GM23338 (cell line): ENCODE measurements around the gene NPC2. TPM values are rescaled to one million over a fixed set of nuclear protein-coding genes. Genes with fewer than 3 reads are reported as not detected.

Source experiments
- ATAC-seq: fragments of 200-7000 bp; cut with Tn5 transposase; 3 replicates; pipeline ENCODE4 v1.9.1; 2020
- DNase-seq: peaks from one replicate; pipeline ENCODE4 v3.0.0-alpha.2; 2015; ENCODE audit warnings: low spot score
- H2AFZ ChIP-seq: fragments of 200-600 bp; sonication (generic); 2 replicates; pipeline ENCODE4 v1.8.0; 2016; ENCODE audit warnings: antibody characterized with exemption, mild to moderate bottlenecking, moderate library complexity
- H3F3A ChIP-seq: fragments of 200-600 bp; sonication (generic); replicated peaks from 2 replicates; pipeline ENCODE4 v1.8.0; 2017; ENCODE audit warnings: antibody characterized with exemption, mixed run types, low read depth
- H3K27ac ChIP-seq: fragments of 200-600 bp; sonication (generic); 2 replicates; pipeline ENCODE4 v1.6.1; 2016; ENCODE audit warnings: low read depth
- H3K27me3 ChIP-seq: fragments of 200-600 bp; sonication (generic); 2 replicates; pipeline ENCODE4 v1.8.0; 2016; ENCODE audit warnings: mild to moderate bottlenecking, mixed run types, moderate library complexity; ENCODE audit not compliant: insufficient read depth
- H3K36me3 ChIP-seq: fragments of 200-600 bp; sonication (generic); 2 replicates; pipeline ENCODE4 v1.8.0; 2016; ENCODE audit warnings: mild to moderate bottlenecking; ENCODE audit not compliant: insufficient read depth
- H3K4me1 ChIP-seq: fragments of 200-600 bp; sonication (generic); 2 replicates; pipeline ENCODE4 v1.8.0; 2016; ENCODE audit warnings: mild to moderate bottlenecking, moderate library complexity; ENCODE audit not compliant: insufficient read depth
- H3K4me2 ChIP-seq: fragments of 200-600 bp; sonication (generic); 2 replicates; pipeline ENCODE4 v1.7.1; 2017; ENCODE audit warnings: mixed run types
- H3K4me3 ChIP-seq: fragments of 200-600 bp; sonication (generic); 2 replicates; pipeline ENCODE4 v1.6.1; 2016; ENCODE audit warnings: mixed run types
- H3K79me2 ChIP-seq: fragments of 200-600 bp; sonication (generic); replicated peaks from 2 replicates; pipeline ENCODE4 v1.8.0; 2017; ENCODE audit warnings: mild to moderate bottlenecking; ENCODE audit not compliant: insufficient read depth
- H3K9me2 ChIP-seq: fragments of 200-600 bp; sonication (generic); 2 replicates; pipeline ENCODE4 v1.8.0; 2017; ENCODE audit not compliant: insufficient read depth
- H4K20me1 ChIP-seq: fragments of 200-600 bp; sonication (generic); replicated peaks from 2 replicates; pipeline ENCODE4 v1.8.0; 2017; ENCODE audit warnings: mild to moderate bottlenecking; ENCODE audit not compliant: insufficient read depth
- H3K27ac Mint-ChIP-seq: 2 replicates; pipeline ENCODE4 v1.8.0; 2020; ENCODE audit warnings: inconsistent platforms, mild to moderate bottlenecking, moderate library complexity, mixed read lengths
- H3K27me3 Mint-ChIP-seq: 3 replicates; pipeline ENCODE4 v1.8.0; 2022; ENCODE audit warnings: low read depth, mild to moderate bottlenecking, moderate library complexity, mixed read lengths, inconsistent platforms; ENCODE audit not compliant: insufficient read depth, poor library complexity
- H3K36me3 Mint-ChIP-seq: 3 replicates; pipeline ENCODE4 v1.8.0; 2021; ENCODE audit warnings: low read depth, mild to moderate bottlenecking, inconsistent platforms, moderate library complexity, mixed read lengths
- H3K4me1 Mint-ChIP-seq: 3 replicates; pipeline ENCODE4 v1.8.0; 2020; ENCODE audit warnings: mild to moderate bottlenecking, inconsistent platforms, mixed read lengths
- H3K4me3 Mint-ChIP-seq: 3 replicates; pipeline ENCODE4 v1.8.0; 2021; ENCODE audit warnings: moderate library complexity, mild to moderate bottlenecking, inconsistent platforms, mixed read lengths
- H3K9me3 Mint-ChIP-seq: 3 replicates; pipeline ENCODE4 v1.8.0; 2020; ENCODE audit warnings: moderate library complexity, mild to moderate bottlenecking, inconsistent platforms, mixed read lengths
- CREB1 ChIP-seq: fragments of 250-450 bp; sonication (Bioruptor Pico); IDR thresholded peaks from 2 replicates; pipeline ENCODE4 v1.5.0; 2020; ENCODE audit warnings: low read depth, mild to moderate bottlenecking, moderate library complexity
- ETS1 ChIP-seq: IDR thresholded peaks from 2 replicates; pipeline ENCODE4 v1.6.1; 2016; ENCODE audit warnings: antibody characterized with exemption
- EZH2 ChIP-seq: fragments of 200-600 bp; sonication (generic); IDR thresholded peaks from one replicate; pipeline ENCODE4 v1.8.0; 2017; ENCODE audit warnings: antibody characterized with exemption, mild to moderate bottlenecking, low read depth; ENCODE audit not compliant: unreplicated experiment
- EZH2phosphoT487 ChIP-seq: fragments of 200-600 bp; sonication (generic); IDR thresholded peaks from one replicate; pipeline ENCODE4 v1.8.1; 2018; ENCODE audit warnings: antibody characterized with exemption; ENCODE audit not compliant: unreplicated experiment
- JUNB ChIP-seq: IDR thresholded peaks from one replicate; pipeline ENCODE4 v1.6.1; 2016; ENCODE audit warnings: antibody characterized with exemption; ENCODE audit not compliant: unreplicated experiment
- NANOG ChIP-seq: IDR thresholded peaks from 2 replicates; pipeline ENCODE4 v1.6.1; 2016; ENCODE audit warnings: antibody characterized with exemption, borderline replicate concordance
- STAT1 ChIP-seq: IDR thresholded peaks from one replicate; pipeline ENCODE4 v1.6.1; 2016; ENCODE audit warnings: antibody characterized with exemption; ENCODE audit not compliant: unreplicated experiment
- ZNF114 ChIP-seq: fragments of 250-450 bp; sonication (Bioruptor Pico); IDR thresholded peaks from 2 replicates; pipeline ENCODE4 v1.5.0; 2020; ENCODE audit warnings: mild to moderate bottlenecking, moderate library complexity
- ZNF331 ChIP-seq: fragments of 250-450 bp; sonication (Bioruptor Pico); IDR thresholded peaks from 2 replicates; pipeline ENCODE4 v1.5.0; 2020; ENCODE audit warnings: low read depth, mild to moderate bottlenecking, moderate library complexity
- polyA plus RNA-seq: library from polyadenylated mRNA; unstranded; fragments of >200 nt; fragmentation: Nextera tagmentation; extraction: Ambion mirVana; gene quantifications from 2 replicates; pipeline ENCODE4 v1.2.1, GENCODE V29; 2016
- total RNA-seq: library from RNA; depleted of rRNA; stranded (reverse); fragments of >200 nt; shearing (Covaris generic); gene quantifications from 2 replicates; pipeline ENCODE4 v1.2.3, GENCODE V29; 2014
- TF ChIP-seq, protein P1 (sequence below): IDR thresholded peaks from one replicate; pipeline ENCODE4 v1.6.1; 2018; ENCODE audit warnings: antibody characterized with exemption; ENCODE audit not compliant: unreplicated experiment
- TF ChIP-seq, protein P2 (sequence below), 2 experiments: fragments of 200-600 bp in 1 of 2; sonication (generic) in 1 of 2; conservative IDR thresholded peaks; 2 replicates each; pipeline versions ENCODE4 v1.5.1 to v1.6.1; 2016 to 2017; ENCODE audit warnings: antibody characterized with exemption in 2 of 2, low read depth in 2 of 2, mild to moderate bottlenecking in 2 of 2, moderate library complexity in 1 of 2

Gene NPC2
- total and polyA plus RNA-seq, 2 experiments from 2014 or later, result 287 to 344 TPM

DNA sequence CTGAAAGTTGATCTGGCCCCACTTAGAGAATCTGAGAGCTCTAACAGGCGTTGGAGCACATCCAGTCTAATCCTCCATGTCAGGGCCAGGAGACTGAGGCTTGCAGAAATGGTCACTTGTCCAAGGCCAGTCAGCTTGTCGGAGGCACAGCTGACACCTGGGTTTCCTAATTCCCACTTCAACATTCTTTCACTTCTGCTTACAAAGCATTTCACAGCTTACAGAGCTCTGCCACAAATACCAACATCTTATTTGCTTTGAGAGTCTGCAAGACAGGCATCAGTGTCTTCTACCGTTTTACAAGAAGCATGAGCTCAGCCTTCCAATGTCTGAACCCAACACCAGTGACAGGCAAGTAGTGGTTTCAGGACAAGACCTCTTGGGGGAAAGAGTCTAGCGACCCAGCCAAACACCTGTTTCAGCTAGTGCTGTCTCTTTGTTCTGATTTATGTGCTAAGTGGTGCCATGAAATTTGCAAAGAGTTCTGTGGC, 32.3 kb upstream of the NPC2 start (continued):
- TF ChIP-seq, protein P1, sequence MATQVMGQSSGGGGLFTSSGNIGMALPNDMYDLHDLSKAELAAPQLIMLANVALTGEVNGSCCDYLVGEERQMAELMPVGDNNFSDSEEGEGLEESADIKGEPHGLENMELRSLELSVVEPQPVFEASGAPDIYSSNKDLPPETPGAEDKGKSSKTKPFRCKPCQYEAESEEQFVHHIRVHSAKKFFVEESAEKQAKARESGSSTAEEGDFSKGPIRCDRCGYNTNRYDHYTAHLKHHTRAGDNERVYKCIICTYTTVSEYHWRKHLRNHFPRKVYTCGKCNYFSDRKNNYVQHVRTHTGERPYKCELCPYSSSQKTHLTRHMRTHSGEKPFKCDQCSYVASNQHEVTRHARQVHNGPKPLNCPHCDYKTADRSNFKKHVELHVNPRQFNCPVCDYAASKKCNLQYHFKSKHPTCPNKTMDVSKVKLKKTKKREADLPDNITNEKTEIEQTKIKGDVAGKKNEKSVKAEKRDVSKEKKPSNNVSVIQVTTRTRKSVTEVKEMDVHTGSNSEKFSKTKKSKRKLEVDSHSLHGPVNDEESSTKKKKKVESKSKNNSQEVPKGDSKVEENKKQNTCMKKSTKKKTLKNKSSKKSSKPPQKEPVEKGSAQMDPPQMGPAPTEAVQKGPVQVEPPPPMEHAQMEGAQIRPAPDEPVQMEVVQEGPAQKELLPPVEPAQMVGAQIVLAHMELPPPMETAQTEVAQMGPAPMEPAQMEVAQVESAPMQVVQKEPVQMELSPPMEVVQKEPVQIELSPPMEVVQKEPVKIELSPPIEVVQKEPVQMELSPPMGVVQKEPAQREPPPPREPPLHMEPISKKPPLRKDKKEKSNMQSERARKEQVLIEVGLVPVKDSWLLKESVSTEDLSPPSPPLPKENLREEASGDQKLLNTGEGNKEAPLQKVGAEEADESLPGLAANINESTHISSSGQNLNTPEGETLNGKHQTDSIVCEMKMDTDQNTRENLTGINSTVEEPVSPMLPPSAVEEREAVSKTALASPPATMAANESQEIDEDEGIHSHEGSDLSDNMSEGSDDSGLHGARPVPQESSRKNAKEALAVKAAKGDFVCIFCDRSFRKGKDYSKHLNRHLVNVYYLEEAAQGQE, result no peak
- TF ChIP-seq, protein P2, sequence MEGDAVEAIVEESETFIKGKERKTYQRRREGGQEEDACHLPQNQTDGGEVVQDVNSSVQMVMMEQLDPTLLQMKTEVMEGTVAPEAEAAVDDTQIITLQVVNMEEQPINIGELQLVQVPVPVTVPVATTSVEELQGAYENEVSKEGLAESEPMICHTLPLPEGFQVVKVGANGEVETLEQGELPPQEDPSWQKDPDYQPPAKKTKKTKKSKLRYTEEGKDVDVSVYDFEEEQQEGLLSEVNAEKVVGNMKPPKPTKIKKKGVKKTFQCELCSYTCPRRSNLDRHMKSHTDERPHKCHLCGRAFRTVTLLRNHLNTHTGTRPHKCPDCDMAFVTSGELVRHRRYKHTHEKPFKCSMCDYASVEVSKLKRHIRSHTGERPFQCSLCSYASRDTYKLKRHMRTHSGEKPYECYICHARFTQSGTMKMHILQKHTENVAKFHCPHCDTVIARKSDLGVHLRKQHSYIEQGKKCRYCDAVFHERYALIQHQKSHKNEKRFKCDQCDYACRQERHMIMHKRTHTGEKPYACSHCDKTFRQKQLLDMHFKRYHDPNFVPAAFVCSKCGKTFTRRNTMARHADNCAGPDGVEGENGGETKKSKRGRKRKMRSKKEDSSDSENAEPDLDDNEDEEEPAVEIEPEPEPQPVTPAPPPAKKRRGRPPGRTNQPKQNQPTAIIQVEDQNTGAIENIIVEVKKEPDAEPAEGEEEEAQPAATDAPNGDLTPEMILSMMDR (conservative IDR thresholded peaks at IDR 0.05; ENCODE audit: low read depth in 2 of 2), result no peak
- TF ChIP-seq ETS1, result no peak
- no peak for TF ChIP-seq ZNF114
- no peak for TF ChIP-seq JUNB

DNA sequence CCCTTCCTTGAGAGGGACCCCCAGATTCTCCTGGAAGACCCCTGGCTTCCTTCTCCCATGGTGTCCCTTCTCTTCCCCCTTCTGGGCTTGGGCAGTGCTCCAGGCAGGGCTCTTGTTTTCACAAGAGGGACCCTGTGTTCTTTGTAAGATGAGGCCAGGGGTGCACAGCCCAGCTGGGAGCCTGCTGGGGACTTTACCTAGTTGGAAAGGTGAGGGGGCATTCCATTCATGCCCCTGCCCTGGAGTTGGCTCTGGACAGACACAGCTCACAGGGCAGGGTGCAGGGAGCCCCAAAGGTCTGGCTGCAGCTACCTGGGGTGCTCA, 31.7 kb upstream of the NPC2 start:
- Histone ChIP-seq H3K36me3 (no peaks in the 10 kb centered on the region), H3F3A (no peaks in the 10 kb centered on the region), H3K9me2 (no peaks in the 10 kb centered on the region), H2AFZ (no peak overlapping the region), H3K4me3 (no peak overlapping the region), H3K27me3 (no peaks in the 10 kb centered on the region), H3K79me2 (no peaks in the 10 kb centered on the region), H3K4me1 (no peaks in the 10 kb centered on the region), H4K20me1 (no peaks in the 10 kb centered on the region), H3K4me2 (no peak overlapping the region), H3K27ac (no peak overlapping the region)
- H3K27me3 Mint-ChIP-seq, result peaks cover 6% of the 10 kb centered on the region
- H3K36me3 Mint-ChIP-seq, result no peaks in the 10 kb centered on the region
- peaks cover 6% of the 10 kb centered on the region for H3K4me1 Mint-ChIP-seq
- no peaks in the 10 kb centered on the region for H3K9me3 Mint-ChIP-seq
- no peak; the same call in 2 of the 3 replicates for ATAC-seq
- DNase-seq, result no peak
- no peak overlapping the region for H3K27ac Mint-ChIP-seq
- no peak overlapping the region for H3K4me3 Mint-ChIP-seq
- no peak for TF ChIP-seq EZH2
- TF ChIP-seq, protein P2 (conservative IDR thresholded peaks at IDR 0.05; ENCODE audit: low read depth in 2 of 2), result no peak
- TF ChIP-seq NANOG, result no peak
- no peak for TF ChIP-seq EZH2phosphoT487
- TF ChIP-seq ETS1, result no peak
- TF ChIP-seq CREB1 (CRISPR knock-in tag), result no peak
- TF ChIP-seq STAT1, result no peak
- no peak for TF ChIP-seq JUNB
- TF ChIP-seq, protein P1, result no peak
- no peak for TF ChIP-seq ZNF331
